ENCODE data around the gene HAGHL. TPM values are rescaled to one million over a fixed set of nuclear protein-coding genes. Genes with fewer than 3 reads are reported as not detected.
A peak's percentile ranks its signal among the peaks of the same experiment; 100 is the strongest.

The HAGHL gene
- total RNA-seq, 4 donors from 2014 or later = 3.2 to 7.1 (median 4.8) TPM

DNA sequence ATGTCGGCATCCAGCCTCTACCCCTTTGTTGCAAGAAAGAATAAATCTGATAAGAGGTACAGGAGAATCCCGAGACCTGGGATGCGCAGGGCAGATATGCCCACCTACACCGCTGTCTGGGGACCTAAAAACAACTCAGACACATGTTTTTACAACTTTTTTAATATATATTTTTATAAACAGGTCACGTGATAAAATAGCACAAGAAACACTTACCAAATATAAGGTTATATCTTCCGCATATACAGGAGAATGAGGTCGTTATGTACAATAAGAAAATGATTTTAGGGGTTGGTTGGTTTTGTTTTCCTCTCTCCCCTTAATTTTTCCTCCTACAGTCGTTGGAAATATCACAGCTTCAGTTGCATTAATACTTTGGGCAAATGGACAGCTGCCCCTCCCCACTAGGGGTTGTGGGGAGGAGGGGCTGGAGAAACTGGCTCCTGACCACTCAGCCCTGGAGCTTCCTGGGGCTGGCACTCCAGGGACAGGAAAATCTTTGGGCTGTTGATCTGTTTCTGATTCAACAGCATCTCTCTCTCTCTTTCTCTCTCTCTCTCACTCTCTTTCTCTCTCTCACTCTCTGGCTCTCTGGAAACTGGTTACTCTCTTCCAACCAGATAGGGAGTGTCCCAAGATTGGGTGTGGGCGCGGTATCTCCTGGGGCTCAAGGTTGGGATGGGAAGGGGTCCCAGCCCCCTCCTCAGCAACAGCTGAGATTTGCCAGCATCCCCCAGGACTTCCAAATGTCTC lies 34.4 kb upstream of the HAGHL start:
- Histone ChIP-seq H3K4me3 (no peak overlapping the region), H3K4me1 (peaks cover 69% of the 10 kb centered on the region)

DNA sequence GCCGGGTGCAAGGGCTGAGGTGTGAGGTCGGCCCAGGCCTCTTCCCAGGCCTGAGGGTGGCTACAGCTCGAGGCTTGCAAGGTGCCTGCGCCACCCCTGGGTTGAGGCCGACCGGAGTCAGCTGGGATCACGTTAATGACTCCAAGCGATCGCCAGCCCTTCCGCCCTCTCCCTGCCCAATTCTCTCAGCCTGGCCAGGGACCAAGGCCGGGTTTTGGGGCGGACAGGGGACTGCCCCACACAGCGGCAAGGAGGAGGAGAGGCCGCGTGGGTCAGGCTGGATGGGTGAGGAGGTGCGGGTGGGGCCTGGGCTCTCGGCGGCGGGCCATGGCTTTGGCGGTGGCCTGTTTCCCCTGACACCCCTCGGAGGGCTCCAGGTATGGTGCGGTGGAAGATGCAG lies 33.5 kb upstream of the HAGHL start:
- Histone ChIP-seq H3K4me3 (no peak overlapping the region), H3K4me1 (peaks cover 68% of the 10 kb centered on the region), H3K9me3 (no peaks in the 10 kb centered on the region), H3K36me3 (no peaks in the 10 kb centered on the region), H3K27me3 (peaks cover 66% of the 10 kb centered on the region), H3K27ac (peak overlapping the region; percentile 32)
- DNase-seq (ENCODE audit: low spot score in 2 of 2) = no peak
- TF ChIP-seq, protein P1, sequence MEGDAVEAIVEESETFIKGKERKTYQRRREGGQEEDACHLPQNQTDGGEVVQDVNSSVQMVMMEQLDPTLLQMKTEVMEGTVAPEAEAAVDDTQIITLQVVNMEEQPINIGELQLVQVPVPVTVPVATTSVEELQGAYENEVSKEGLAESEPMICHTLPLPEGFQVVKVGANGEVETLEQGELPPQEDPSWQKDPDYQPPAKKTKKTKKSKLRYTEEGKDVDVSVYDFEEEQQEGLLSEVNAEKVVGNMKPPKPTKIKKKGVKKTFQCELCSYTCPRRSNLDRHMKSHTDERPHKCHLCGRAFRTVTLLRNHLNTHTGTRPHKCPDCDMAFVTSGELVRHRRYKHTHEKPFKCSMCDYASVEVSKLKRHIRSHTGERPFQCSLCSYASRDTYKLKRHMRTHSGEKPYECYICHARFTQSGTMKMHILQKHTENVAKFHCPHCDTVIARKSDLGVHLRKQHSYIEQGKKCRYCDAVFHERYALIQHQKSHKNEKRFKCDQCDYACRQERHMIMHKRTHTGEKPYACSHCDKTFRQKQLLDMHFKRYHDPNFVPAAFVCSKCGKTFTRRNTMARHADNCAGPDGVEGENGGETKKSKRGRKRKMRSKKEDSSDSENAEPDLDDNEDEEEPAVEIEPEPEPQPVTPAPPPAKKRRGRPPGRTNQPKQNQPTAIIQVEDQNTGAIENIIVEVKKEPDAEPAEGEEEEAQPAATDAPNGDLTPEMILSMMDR (IDR thresholded peaks at IDR 0.05) = no peak
- TF ChIP-seq POLR2A (IDR thresholded peaks at IDR 0.05) = no peak
- TF ChIP-seq POLR2AphosphoS5 (IDR thresholded peaks at IDR 0.05) = no peak
- no peak for TF ChIP-seq EP300 (IDR thresholded peaks at IDR 0.05)
- WGBS = 13% methylated on average over 9 of the region's 22 CpGs

More for the DNA sequence above, 34.4 kb upstream of the HAGHL start:
- Histone ChIP-seq H3K27me3 (peaks cover 57% of the 10 kb centered on the region), H3K27ac (no peak overlapping the region), H3K36me3 (peaks cover 6% of the 10 kb centered on the region), H3K9me3 (no peaks in the 10 kb centered on the region)
- TF ChIP-seq, protein P1 (IDR thresholded peaks at IDR 0.05) = no peak
- TF ChIP-seq POLR2A (IDR thresholded peaks at IDR 0.05) = no peak
- no peak for TF ChIP-seq EP300 (IDR thresholded peaks at IDR 0.05)
- no peak for TF ChIP-seq POLR2AphosphoS5 (IDR thresholded peaks at IDR 0.05)
- no peak for DNase-seq (ENCODE audit: low spot score in 2 of 2)
- 51% methylated on average over 10 of the region's 10 CpGs for WGBS

DNA sequence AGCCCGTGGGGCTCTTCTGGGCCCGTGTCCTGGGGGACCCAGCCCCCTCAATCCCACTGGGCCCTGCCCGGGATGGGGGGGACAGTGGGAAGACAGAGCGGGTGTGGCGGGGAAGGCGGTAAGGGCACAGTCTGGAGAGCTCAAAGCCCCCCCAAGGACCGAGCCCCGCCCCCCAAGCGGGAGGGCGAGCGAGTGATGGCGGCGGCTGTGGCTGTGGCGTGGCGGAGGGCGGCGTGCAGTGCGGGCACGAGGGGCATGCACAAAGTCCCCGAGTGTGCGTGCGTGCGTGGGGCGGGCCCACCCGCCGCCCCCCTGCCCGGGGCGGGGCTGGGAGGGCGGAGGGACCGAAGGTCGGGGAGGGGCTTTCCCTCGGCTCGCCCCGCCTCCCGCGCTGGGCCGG lies 33.1 kb upstream of the HAGHL start:
- Histone ChIP-seq H3K27ac (no peak overlapping the region), H3K9me3 (no peaks in the 10 kb centered on the region), H3K36me3 (no peaks in the 10 kb centered on the region), H3K4me1 (peaks cover 64% of the 10 kb centered on the region), H3K27me3 (peaks cover 68% of the 10 kb centered on the region), H3K4me3 (peak overlapping the region; percentile 50)
- no peak for TF ChIP-seq EP300 (IDR thresholded peaks at IDR 0.05)
- no peak for TF ChIP-seq POLR2A (IDR thresholded peaks at IDR 0.05)
- no peak for TF ChIP-seq POLR2AphosphoS5 (IDR thresholded peaks at IDR 0.05)
- TF ChIP-seq, protein P1 (IDR thresholded peaks at IDR 0.05) = no peak
- WGBS = 13% methylated on average over 6 of the region's 37 CpGs
- no peak for DNase-seq (ENCODE audit: low spot score in 2 of 2)

DNA sequence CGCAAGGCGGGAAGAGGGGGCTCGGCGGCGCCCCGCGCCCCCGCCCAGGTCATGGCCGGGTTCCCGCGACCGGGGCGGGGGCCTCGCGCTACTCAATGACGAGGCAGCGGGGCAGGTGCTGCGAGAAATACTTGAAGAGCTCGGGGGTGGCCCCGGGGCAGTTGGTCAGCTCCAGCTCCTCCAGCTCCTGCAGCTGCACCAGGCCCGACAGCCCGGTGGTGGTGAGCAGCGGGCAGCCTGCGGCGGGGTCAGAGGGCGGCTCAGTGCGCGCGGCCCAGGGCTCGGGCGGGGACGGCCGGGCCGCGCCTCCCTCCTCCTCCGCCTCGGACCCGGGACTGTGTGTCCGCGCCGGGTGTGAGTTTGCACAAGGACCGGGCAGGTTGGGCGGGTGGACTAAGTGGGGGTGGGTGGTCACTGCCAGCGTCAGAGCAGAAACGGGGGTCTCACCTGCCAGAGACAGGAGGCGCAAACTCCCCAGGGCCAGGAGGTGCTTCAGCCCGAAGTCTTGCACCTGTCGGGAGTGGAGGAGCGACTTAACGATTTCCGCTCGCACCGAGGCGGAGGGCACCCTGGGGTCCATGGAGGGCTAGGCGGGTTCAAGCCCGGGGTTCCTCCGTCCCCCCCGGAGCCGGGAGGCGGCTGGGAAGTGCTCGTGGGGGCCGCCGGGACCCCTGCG lies 32.6 kb upstream of the HAGHL start:
- Histone ChIP-seq H3K4me1 (peaks cover 58% of the 10 kb centered on the region), H3K4me3 (peak overlapping the region; percentile 50), H3K27me3 (peaks cover 73% of the 10 kb centered on the region), H3K36me3 (no peaks in the 10 kb centered on the region), H3K9me3 (no peaks in the 10 kb centered on the region), H3K27ac (peak overlapping the region; percentile 22)
- WGBS = 5% methylated on average over 10 of the region's 64 CpGs
- DNase-seq (ENCODE audit: low spot score in 2 of 2) = no peak
- TF ChIP-seq POLR2A (IDR thresholded peaks at IDR 0.05) (no peak), POLR2AphosphoS5 (IDR thresholded peaks at IDR 0.05) (no peak), EP300 (IDR thresholded peaks at IDR 0.05) (no peak)
- TF ChIP-seq, protein P1 (IDR thresholded peaks at IDR 0.05) = no peak

DNA sequence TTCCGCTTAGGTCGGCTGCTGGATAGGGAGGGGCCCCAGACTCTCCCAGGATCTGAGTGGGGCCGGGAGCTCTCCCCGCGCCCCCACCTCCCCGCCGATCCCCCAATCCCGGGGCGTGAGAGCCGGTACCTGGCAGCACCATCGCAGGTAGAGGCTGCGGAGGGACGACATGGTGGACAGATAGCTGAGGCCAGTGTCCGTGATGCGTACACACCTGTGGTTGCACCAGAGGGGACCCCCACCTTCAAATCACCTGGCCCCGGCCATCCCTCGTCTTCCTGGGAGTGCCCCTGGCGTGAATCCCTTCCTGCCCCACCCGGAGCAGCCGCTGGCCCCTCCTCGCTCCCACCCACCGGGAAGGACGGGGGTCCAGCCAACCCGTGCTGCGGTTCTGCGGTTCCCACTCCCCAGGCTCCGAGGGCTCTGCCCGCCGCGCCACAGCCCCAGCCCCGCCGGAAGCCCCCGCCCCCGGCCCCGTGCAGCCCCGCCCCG lies 32.0 kb upstream of the HAGHL start:
- H3K27ac ChIP-seq = peak overlapping the region; percentile 22
- H3K27me3 ChIP-seq = peaks cover 79% of the 10 kb centered on the region
- DNase-seq (ENCODE audit: low spot score in 2 of 2) = no peak
- H3K4me1 ChIP-seq = peaks cover 53% of the 10 kb centered on the region
- WGBS = 2% methylated on average over 21 of the region's 37 CpGs
- H3K4me3 ChIP-seq = peak overlapping the region; percentile 50
- H3K36me3 ChIP-seq = no peaks in the 10 kb centered on the region
- H3K9me3 ChIP-seq = no peaks in the 10 kb centered on the region
- TF ChIP-seq EP300 (IDR thresholded peaks at IDR 0.05) (no peak), POLR2AphosphoS5 (IDR thresholded peaks at IDR 0.05) (no peak), POLR2A (IDR thresholded peaks at IDR 0.05) (no peak)
- TF ChIP-seq, protein P1 (IDR thresholded peaks at IDR 0.05) = no peak
